Neural cell (in vitro differentiated cells): Measurements from ENCODE around the gene ATP1B4. TPM values are rescaled to one million over a fixed set of nuclear protein-coding genes. Genes with fewer than 3 reads are reported as not detected.

ENCODE experiments used
- H2AFZ ChIP-seq: fragments of 200-600, 300-800 bp; sonication (generic), shearing (Covaris generic); 2 replicates; pipeline ENCODE4 v1.6.0; 2014; ENCODE audit warnings: low read depth, mild to moderate bottlenecking, antibody characterized with exemption, low read length, moderate library complexity
- H3F3A ChIP-seq: fragments of 200-600 bp; shearing (Covaris generic); 2 replicates; pipeline ENCODE4 v1.6.1; 2016; ENCODE audit warnings: mild to moderate bottlenecking, moderate library complexity, mixed read lengths, antibody characterized with exemption, low read length; ENCODE audit not compliant: insufficient read depth, poor library complexity, severe bottlenecking
- H3K27ac ChIP-seq: fragments of 200-600, 300-800 bp; sonication (generic), shearing (Covaris generic); 2 replicates; pipeline ENCODE4 v1.5.1; 2014; ENCODE audit warnings: mild to moderate bottlenecking, low read length, moderate library complexity
- H3K27me3 ChIP-seq: fragments of 300-800, 200-600 bp; sonication (generic), shearing (Covaris generic); 2 replicates; pipeline ENCODE4 v1.6.0; 2014; ENCODE audit warnings: mild to moderate bottlenecking, low read depth, low read length, moderate library complexity; ENCODE audit not compliant: insufficient read depth
- H3K36me3 ChIP-seq: fragments of 300-800, 200-600 bp; sonication (generic), shearing (Covaris generic); 2 replicates; pipeline ENCODE4 v1.5.1; 2014; ENCODE audit warnings: mild to moderate bottlenecking, antibody characterized with exemption, low read length, moderate library complexity; ENCODE audit not compliant: insufficient read depth
- H3K4me2 ChIP-seq: fragments of 300-800, 200-600 bp; sonication (generic), shearing (Covaris generic); 2 replicates; pipeline ENCODE4 v1.6.0; 2014; ENCODE audit warnings: mild to moderate bottlenecking, low read length
- H3K4me3 ChIP-seq: fragments of 300-800, 200-600 bp; sonication (generic), shearing (Covaris generic); 2 replicates; pipeline ENCODE4 v1.5.1; 2014; ENCODE audit warnings: mild to moderate bottlenecking, low read length, moderate library complexity
- H3K79me2 ChIP-seq: fragments of 200-600 bp; shearing (Covaris generic); replicated peaks from 2 replicates; pipeline ENCODE4 v1.6.0; 2014; ENCODE audit warnings: mild to moderate bottlenecking, low read length, moderate library complexity; ENCODE audit not compliant: insufficient read depth
- H3K9ac ChIP-seq: fragments of 300-800, 200-600 bp; sonication (generic), shearing (Covaris generic); 2 replicates; pipeline ENCODE4 v1.6.1; 2016; ENCODE audit warnings: mild to moderate bottlenecking, low read length, mixed read lengths
- H3K9me2 ChIP-seq: fragments of 200-600 bp; shearing (Covaris generic); 2 replicates; pipeline ENCODE4 v1.6.1; 2016; ENCODE audit warnings: mild to moderate bottlenecking, low read length, mixed read lengths; ENCODE audit not compliant: insufficient read depth
- H3K9me3 ChIP-seq: fragments of 200-600, 300-800 bp; sonication (generic), shearing (Covaris generic); 2 replicates; pipeline ENCODE4 v1.6.1; 2016; ENCODE audit warnings: mild to moderate bottlenecking, mixed run types, low read length, moderate library complexity, mixed read lengths
- H4K20me1 ChIP-seq: fragments of 200-600 bp; shearing (Covaris generic); 2 replicates; pipeline ENCODE4 v1.6.1; 2016; ENCODE audit warnings: mild to moderate bottlenecking, mixed run types; ENCODE audit not compliant: insufficient read depth
- CTCF ChIP-seq: fragments of 450-650 bp; IDR thresholded peaks from 2 replicates; pipeline ENCODE4 v1.5.1; 2014; ENCODE audit warnings: antibody characterized with exemption, mild to moderate bottlenecking, moderate library complexity; ENCODE audit not compliant: poor library complexity, severe bottlenecking
- EP300 ChIP-seq: fragments of 450-650 bp; conservative IDR thresholded peaks from 2 replicates; pipeline ENCODE4 v1.6.1; 2014; ENCODE audit warnings: antibody characterized with exemption, mild to moderate bottlenecking, moderate library complexity; ENCODE audit not compliant: poor library complexity, severe bottlenecking
- EZH2 ChIP-seq: fragments of 200-600, 300-800 bp; shearing (Covaris generic), sonication (generic); IDR thresholded peaks from 2 replicates; pipeline ENCODE4 v1.6.1; 2014; ENCODE audit warnings: antibody characterized with exemption, low read length, borderline replicate concordance, mild to moderate bottlenecking; ENCODE audit not compliant: insufficient read depth, poor library complexity, severe bottlenecking
- MXI1 ChIP-seq: fragments of 450-650 bp; conservative IDR thresholded peaks from 2 replicates; pipeline ENCODE4 v1.6.1; 2014; ENCODE audit warnings: antibody characterized with exemption, mild to moderate bottlenecking; ENCODE audit not compliant: poor library complexity, severe bottlenecking
- POLR2AphosphoS5 ChIP-seq: IDR thresholded peaks from 2 replicates; pipeline ENCODE4 v1.6.1; 2012
- RAD21 ChIP-seq: fragments of 450-650 bp; conservative IDR thresholded peaks from 2 replicates; pipeline ENCODE4 v1.6.1; 2014; ENCODE audit warnings: antibody characterized with exemption, mild to moderate bottlenecking, moderate library complexity
- REST ChIP-seq: IDR thresholded peaks from 2 replicates; pipeline ENCODE4 v1.6.1; 2012; ENCODE audit warnings: borderline replicate concordance
- SMC3 ChIP-seq: fragments of 450-650 bp; conservative IDR thresholded peaks from 2 replicates; pipeline ENCODE4 v1.6.1; 2014; ENCODE audit warnings: antibody characterized with exemption, mild to moderate bottlenecking, moderate library complexity; ENCODE audit not compliant: poor library complexity
- TAF1 ChIP-seq: IDR thresholded peaks from 2 replicates; pipeline ENCODE4 v1.6.1; 2012; ENCODE audit warnings: low read depth
- polyA plus RNA-seq: library from polyadenylated mRNA; depleted of rRNA; stranded (reverse); fragments of >200 nt; gene quantifications from 2 replicates; pipeline ENCODE4 v1.2.3, GENCODE V29; 2014

The ATP1B4 gene
- polyA plus RNA-seq, 1 donor from 2014 or later = not detected

- Histone ChIP-seq H3F3A (no peaks in the 10 kb centered on the region), H2AFZ (no peak overlapping the region), H3K4me3 (no peak overlapping the region), H3K9me2 (no peaks in the 10 kb centered on the region), H3K36me3 (no peaks in the 10 kb centered on the region), H3K4me2 (no peak overlapping the region), H3K9ac (no peak overlapping the region), H4K20me1 (no peaks in the 10 kb centered on the region), H3K9me3 (no peaks in the 10 kb centered on the region), H3K27ac (no peak overlapping the region), H3K27me3 (no peaks in the 10 kb centered on the region), H3K79me2 (no peaks in the 10 kb centered on the region)
- TF ChIP-seq CTCF = peak; percentile 13
- TF ChIP-seq TAF1 = no peak
- TF ChIP-seq POLR2AphosphoS5 = no peak
Measured at GRCh38 chrX:120365320-120365719, 3.4 kb downstream of the ATP1B4 start.

GRCh38 chrX:120365968-120366367, 4.1 kb downstream of the ATP1B4 start:
- Histone ChIP-seq H3K4me3 (no peak overlapping the region), H4K20me1 (no peaks in the 10 kb centered on the region), H3K9me3 (no peaks in the 10 kb centered on the region), H3K9me2 (no peaks in the 10 kb centered on the region), H3K27me3 (no peaks in the 10 kb centered on the region), H3K36me3 (no peaks in the 10 kb centered on the region), H3F3A (no peaks in the 10 kb centered on the region), H3K27ac (no peak overlapping the region), H2AFZ (no peak overlapping the region), H3K9ac (no peak overlapping the region), H3K4me2 (no peak overlapping the region), H3K79me2 (no peaks in the 10 kb centered on the region)
- no peak for TF ChIP-seq SMC3
- TF ChIP-seq MXI1 = no peak

GRCh38 chrX:120366794-120367193, 4.9 kb downstream of the ATP1B4 start:
- H3K9me3 ChIP-seq = no peaks in the 10 kb centered on the region
- no peaks in the 10 kb centered on the region for H3K9me2 ChIP-seq
- H3K79me2 ChIP-seq = no peaks in the 10 kb centered on the region
- H3K36me3 ChIP-seq = no peaks in the 10 kb centered on the region
- H2AFZ ChIP-seq = no peak overlapping the region
- H3K27ac ChIP-seq = no peak overlapping the region
- no peak for TF ChIP-seq POLR2AphosphoS5
- TF ChIP-seq EZH2 = no peak
- TF ChIP-seq EP300 = no peak
- no peak for TF ChIP-seq REST
- TF ChIP-seq TAF1 = no peak
- no peak for TF ChIP-seq CTCF
- no peak for TF ChIP-seq RAD21
- TF ChIP-seq SMC3 = no peak
- no peak for TF ChIP-seq MXI1
- no peak overlapping the region for H3K4me2 ChIP-seq
- no peak overlapping the region for H3K4me3 ChIP-seq
- H3K9ac ChIP-seq = no peak overlapping the region
- H3F3A ChIP-seq = no peaks in the 10 kb centered on the region
- H3K27me3 ChIP-seq = no peaks in the 10 kb centered on the region
- no peaks in the 10 kb centered on the region for H4K20me1 ChIP-seq
